ENCODE measurements around the gene RIPPLY3.
"Not testable (repeated sequence)": the region's sequence is repeated elsewhere in the genome, so short reads cannot be mapped to it uniquely, and the experiment has no call there.

Gene RIPPLY3

GRCh38 chr21:36985751-36986594 lies 20.5 kb upstream of the RIPPLY3 start:
- TF ChIP-seq CTCF (IDR thresholded peaks at IDR 0.05; ENCODE audit: insufficient read depth, missing control alignments) = no peak
- no peak for FAIRE-seq
- no peak for DNase-seq (ENCODE audit: insufficient read length, low spot score)

- FAIRE-seq (no peak), DNase-seq (ENCODE audit: insufficient read length, low spot score) (no peak)
- TF ChIP-seq CTCF (IDR thresholded peaks at IDR 0.05; ENCODE audit: insufficient read depth, missing control alignments) = no peak
These were observed 18.7 kb upstream of the RIPPLY3 start for GRCh38 chr21:36987845-36988244.

- FAIRE-seq (no peak), DNase-seq (ENCODE audit: insufficient read length, low spot score) (no peak)
- no peak for TF ChIP-seq CTCF (IDR thresholded peaks at IDR 0.05; ENCODE audit: insufficient read depth, missing control alignments)
These were observed 18.0 kb upstream of the RIPPLY3 start for GRCh38 chr21:36988536-36988935.

- FAIRE-seq; DNase-seq (ENCODE audit: insufficient read length, low spot score): not testable (repeated sequence)
These were observed 17.3 kb upstream of the RIPPLY3 start for GRCh38 chr21:36989199-36989698.

GRCh38 chr21:36989699-36990507 lies 16.6 kb upstream of the RIPPLY3 start:
- FAIRE-seq = no peak
- TF ChIP-seq CTCF (IDR thresholded peaks at IDR 0.05; ENCODE audit: insufficient read depth, missing control alignments) = peak; percentile 56

GRCh38 chr21:36990508-36991205 lies 15.8 kb upstream of the RIPPLY3 start:
- no peak for FAIRE-seq
- no peak for TF ChIP-seq CTCF (IDR thresholded peaks at IDR 0.05; ENCODE audit: insufficient read depth, missing control alignments)
- DNase-seq (ENCODE audit: insufficient read length, low spot score) = no peak

More at GRCh38 chr21:36989699-36990507, 16.6 kb upstream of the RIPPLY3 start:
- DNase-seq (ENCODE audit: insufficient read length, low spot score) = peak; percentile 90

GRCh38 chr21:36992671-36993070 lies 13.8 kb upstream of the RIPPLY3 start:
- FAIRE-seq (no peak), DNase-seq (ENCODE audit: insufficient read length, low spot score) (no peak)
- no peak for TF ChIP-seq CTCF (IDR thresholded peaks at IDR 0.05; ENCODE audit: insufficient read depth, missing control alignments)
